ENCODE results near the gene AFMID.

DNA sequence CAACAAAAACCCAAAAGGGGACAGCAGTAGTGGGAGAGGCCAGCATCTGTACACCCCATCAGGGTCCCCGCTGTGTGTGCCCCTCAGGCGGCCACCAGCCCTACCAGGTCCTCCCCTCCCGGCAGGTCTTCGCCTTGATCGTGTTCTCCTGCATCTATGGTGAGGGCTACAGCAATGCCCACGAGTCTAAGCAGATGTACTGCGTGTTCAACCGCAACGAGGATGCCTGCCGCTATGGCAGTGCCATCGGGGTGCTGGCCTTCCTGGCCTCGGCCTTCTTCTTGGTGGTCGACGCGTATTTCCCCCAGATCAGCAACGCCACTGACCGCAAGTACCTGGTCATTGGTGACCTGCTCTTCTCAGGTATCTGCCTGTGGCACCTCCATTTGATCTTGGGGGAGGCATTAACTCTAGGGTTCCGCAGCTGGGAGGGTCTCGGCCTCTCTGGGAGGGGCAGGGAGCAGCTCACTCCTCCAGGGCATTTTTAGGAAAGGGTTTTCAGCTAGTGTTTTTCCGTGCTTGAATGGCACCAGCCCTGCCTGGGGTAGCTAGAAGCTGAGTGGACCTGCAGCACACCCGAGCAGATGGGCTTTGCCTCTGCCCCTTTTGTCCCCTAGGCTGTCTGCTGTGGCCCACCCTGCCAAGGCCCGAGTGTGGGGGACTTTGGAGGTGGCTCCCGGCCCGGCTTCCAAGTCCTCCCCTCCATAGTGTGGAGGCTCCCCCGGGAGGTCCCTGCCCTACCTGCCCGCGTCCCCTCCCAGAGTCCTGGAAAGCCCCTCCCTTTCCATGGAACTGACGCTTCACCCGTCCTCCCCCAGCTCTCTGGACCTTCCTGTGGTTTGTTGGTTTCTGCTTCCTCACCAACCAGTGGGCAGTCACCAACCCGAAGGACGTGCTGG is 16.2 kb upstream of the AFMID start:
- TF ChIP-seq, protein P1, sequence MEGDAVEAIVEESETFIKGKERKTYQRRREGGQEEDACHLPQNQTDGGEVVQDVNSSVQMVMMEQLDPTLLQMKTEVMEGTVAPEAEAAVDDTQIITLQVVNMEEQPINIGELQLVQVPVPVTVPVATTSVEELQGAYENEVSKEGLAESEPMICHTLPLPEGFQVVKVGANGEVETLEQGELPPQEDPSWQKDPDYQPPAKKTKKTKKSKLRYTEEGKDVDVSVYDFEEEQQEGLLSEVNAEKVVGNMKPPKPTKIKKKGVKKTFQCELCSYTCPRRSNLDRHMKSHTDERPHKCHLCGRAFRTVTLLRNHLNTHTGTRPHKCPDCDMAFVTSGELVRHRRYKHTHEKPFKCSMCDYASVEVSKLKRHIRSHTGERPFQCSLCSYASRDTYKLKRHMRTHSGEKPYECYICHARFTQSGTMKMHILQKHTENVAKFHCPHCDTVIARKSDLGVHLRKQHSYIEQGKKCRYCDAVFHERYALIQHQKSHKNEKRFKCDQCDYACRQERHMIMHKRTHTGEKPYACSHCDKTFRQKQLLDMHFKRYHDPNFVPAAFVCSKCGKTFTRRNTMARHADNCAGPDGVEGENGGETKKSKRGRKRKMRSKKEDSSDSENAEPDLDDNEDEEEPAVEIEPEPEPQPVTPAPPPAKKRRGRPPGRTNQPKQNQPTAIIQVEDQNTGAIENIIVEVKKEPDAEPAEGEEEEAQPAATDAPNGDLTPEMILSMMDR (IDR thresholded peaks at IDR 0.05; ENCODE audit: borderline replicate concordance, extremely low read depth, low read length, poor library complexity, severe bottlenecking): no peak
- no peak for TF ChIP-seq EZH2 (IDR thresholded peaks at IDR 0.05; ENCODE audit: borderline replicate concordance, low read depth, low read length, severe bottlenecking)
